IMR-90 (cell line): ENCODE data around the gene RNF166. TPM values are rescaled to one million over a fixed set of nuclear protein-coding genes. Genes with fewer than 3 reads are reported as not detected.

Source experiments
- ATAC-seq: fragments of 200-7000 bp; cut with Tn5 transposase; 2 replicates; pipeline ENCODE4 v1.9.1; 2020; ENCODE audit warnings: low read depth, mild to moderate bottlenecking, moderate library complexity
- BruUV-seq: library from RNA; stranded (reverse); fragments of 400-500 nt; replicated peaks from 2 replicates; lab custom pipeline; 2021; lab: Mats Ljungman, UMichigan
- CTCF ChIA-PET: fragments of 300-600 bp; formaldehyde crosslinking; extraction: SDS; loops from one replicate; lab custom pipeline; 2021; ENCODE audit warnings: antibody characterized with exemption; lab: Yijun Ruan, JAX
- POLR2A ChIA-PET: fragments of 300-600 bp; sonication (Branson Sonifier 250); formaldehyde crosslinking; loops from one replicate; lab custom pipeline; 2022; ENCODE audit warnings: antibody characterized with exemption; ENCODE audit not compliant: unreplicated experiment; lab: Charles Lee
- DNase-seq: peaks from one replicate; pipeline ENCODE4 v3.0.0; 2013
- H2AFZ ChIP-seq: replicated peaks from 2 replicates; pipeline ENCODE3; 2013; ENCODE audit warnings: low read length, mild to moderate bottlenecking; ENCODE audit not compliant: poor library complexity
- H2AK5ac ChIP-seq: 2 replicates; pipeline ENCODE4 v1.6.1; 2013; ENCODE audit warnings: low read depth, low read length, inconsistent platforms
- H2AK9ac ChIP-seq: replicated peaks from 2 replicates; pipeline ENCODE3; 2013; ENCODE audit warnings: mild to moderate bottlenecking, low read depth, low read length, moderate library complexity; ENCODE audit not compliant: poor library complexity
- H2BK120ac ChIP-seq: 2 replicates; pipeline ENCODE4 v1.6.1; 2013; ENCODE audit warnings: low read depth, low read length, inconsistent platforms
- H2BK15ac ChIP-seq: 3 replicates; pipeline ENCODE4 v1.6.1; 2013; ENCODE audit warnings: low read depth, low read length, inconsistent platforms
- H2BK20ac ChIP-seq: 2 replicates; pipeline ENCODE4 v1.6.1; 2013; ENCODE audit warnings: low read depth, mild to moderate bottlenecking, inconsistent platforms, low read length, moderate library complexity
- H2BK5ac ChIP-seq: 2 replicates; pipeline ENCODE4 v1.6.1; 2013; ENCODE audit warnings: mild to moderate bottlenecking, low read depth, low read length, inconsistent platforms; ENCODE audit not compliant: poor library complexity, severe bottlenecking
- H3K14ac ChIP-seq: replicated peaks from 2 replicates; pipeline ENCODE4 v1.6.1; 2013; ENCODE audit warnings: low read depth, low read length, inconsistent platforms
- H3K18ac ChIP-seq: 2 replicates; pipeline ENCODE4 v1.6.1; 2013; ENCODE audit warnings: low read depth, low read length, control low read depth
- H3K23ac ChIP-seq: 2 replicates; pipeline ENCODE4 v1.6.1; 2013; ENCODE audit warnings: low read depth, low read length, inconsistent platforms
- H3K27ac ChIP-seq: 2 replicates; pipeline ENCODE4 v1.5.1; 2013; ENCODE audit warnings: mild to moderate bottlenecking, control low read depth, low read length; ENCODE audit not compliant: insufficient read depth
- H3K27me3 ChIP-seq: 2 replicates; pipeline ENCODE4 v1.6.1; 2013; ENCODE audit warnings: low read length; ENCODE audit not compliant: control insufficient read depth, insufficient read depth
- H3K36me3 ChIP-seq: 2 replicates; pipeline ENCODE4 v1.6.1; 2013; ENCODE audit warnings: low read length, mixed read lengths; ENCODE audit not compliant: control insufficient read depth, insufficient read depth
- H3K4ac ChIP-seq: 2 replicates; pipeline ENCODE4 v1.6.1; 2013; ENCODE audit warnings: low read depth, low read length, inconsistent platforms
- H3K4me1 ChIP-seq: 2 replicates; pipeline ENCODE4 v1.6.1; 2013; ENCODE audit warnings: low read length, mixed read lengths; ENCODE audit not compliant: control insufficient read depth, insufficient read depth
- H3K4me2 ChIP-seq: 2 replicates; pipeline ENCODE4 v1.6.1; 2013; ENCODE audit warnings: low read depth, mild to moderate bottlenecking, control low read depth, low read length, moderate library complexity
- H3K4me3 ChIP-seq: 2 replicates; pipeline ENCODE4 v1.5.1; 2013; ENCODE audit warnings: low read depth, mild to moderate bottlenecking, control low read depth, low read length, moderate library complexity; ENCODE audit not compliant: insufficient read depth
- H3K56ac ChIP-seq: 2 replicates; pipeline ENCODE4 v1.6.1; 2013; ENCODE audit warnings: low read length, inconsistent platforms; ENCODE audit not compliant: insufficient read depth; ENCODE audit errors: extremely low read depth
- H3K79me1 ChIP-seq, 2 experiments: 2 replicates each; pipeline ENCODE4 v1.6.1; 2013; ENCODE audit warnings: low read length in 2 of 2, inconsistent platforms in 1 of 2, low read depth in 1 of 2
- H3K9ac ChIP-seq: 2 replicates; pipeline ENCODE4 v1.6.1; 2013; ENCODE audit warnings: low read depth, low read length, control low read depth
- H3K9me1 ChIP-seq: 2 replicates; pipeline ENCODE4 v1.6.1; 2013; ENCODE audit warnings: low read length, inconsistent platforms; ENCODE audit not compliant: insufficient read depth
- H3K9me3 ChIP-seq: 2 replicates; pipeline ENCODE4 v1.6.1; 2013; ENCODE audit warnings: low read length; ENCODE audit not compliant: control insufficient read depth, insufficient read depth
- H4K20me1 ChIP-seq: 2 replicates; pipeline ENCODE4 v1.6.1; 2013; ENCODE audit warnings: low read length, inconsistent platforms; ENCODE audit not compliant: insufficient read depth
- H4K5ac ChIP-seq: 2 replicates; pipeline ENCODE4 v1.6.1; 2013; ENCODE audit warnings: mild to moderate bottlenecking, low read depth, low read length, control low read depth
- H4K8ac ChIP-seq, 2 experiments: 2 replicates each; pipeline ENCODE4 v1.6.1; 2013; ENCODE audit warnings: low read depth in 2 of 2, low read length in 2 of 2, control low read depth in 1 of 2, inconsistent platforms in 1 of 2
- H4K91ac ChIP-seq: 2 replicates; pipeline ENCODE4 v1.6.1; 2013; ENCODE audit warnings: low read depth, low read length, inconsistent platforms; ENCODE audit not compliant: insufficient read depth
- BHLHE40 ChIP-seq: fragments of 150-350 bp; IDR thresholded peaks from 2 replicates; pipeline ENCODE4 v1.6.1; 2016; ENCODE audit warnings: mild to moderate bottlenecking, low read depth, low read length
- CEBPB ChIP-seq: IDR thresholded peaks from 2 replicates; pipeline ENCODE4 v1.6.1; 2012; ENCODE audit warnings: low read depth, low read length, improper control_type of control experiment
- CHD1 ChIP-seq: IDR thresholded peaks from 2 replicates; pipeline ENCODE4 v1.6.1; 2012; ENCODE audit warnings: low read depth, low read length, improper control_type of control experiment
- CTCF ChIP-seq: conservative IDR thresholded peaks from 2 replicates; pipeline ENCODE4 v1.5.1; 2012; ENCODE audit warnings: mild to moderate bottlenecking, low read depth, low read length, improper control_type of control experiment
- FOS ChIP-seq: fragments of 150-350 bp; IDR thresholded peaks from 2 replicates; pipeline ENCODE4 v1.6.1; 2016; ENCODE audit warnings: low read depth, low read length
- MAFK ChIP-seq: IDR thresholded peaks from 2 replicates; pipeline ENCODE4 v1.6.1; 2012; ENCODE audit warnings: low read depth, low read length, improper control_type of control experiment
- MAZ ChIP-seq: IDR thresholded peaks from 2 replicates; pipeline ENCODE4 v1.6.1; 2012; ENCODE audit warnings: low read depth, mild to moderate bottlenecking, low read length, improper control_type of control experiment, moderate library complexity, borderline replicate concordance
- MXI1 ChIP-seq: IDR thresholded peaks from 2 replicates; pipeline ENCODE4 v1.6.1; 2012; ENCODE audit warnings: low read depth, mild to moderate bottlenecking, low read length, moderate library complexity, borderline replicate concordance
- POLR2A ChIP-seq: IDR thresholded peaks from 2 replicates; pipeline ENCODE4 v1.6.1; 2012; ENCODE audit warnings: mild to moderate bottlenecking, low read depth, low read length
- RAD21 ChIP-seq: IDR thresholded peaks from 2 replicates; pipeline ENCODE4 v1.6.1; 2012; ENCODE audit warnings: low read length, improper control_type of control experiment
- RFX5 ChIP-seq: IDR thresholded peaks from 2 replicates; pipeline ENCODE4 v1.8.0; 2012; ENCODE audit warnings: low read depth, mild to moderate bottlenecking, low read length, moderate library complexity
- USF2 ChIP-seq: fragments of 150-350 bp; IDR thresholded peaks from 2 replicates; pipeline ENCODE4 v1.6.1; 2017; ENCODE audit warnings: mild to moderate bottlenecking, antibody characterized with exemption, low read length, low read depth
- WGBS, 2 experiments: methylation state at CpG; one replicate each; pipeline versions ENCODE4 v1.1.5 to v1.1.7; 2013; ENCODE audit warnings: missing lambda C conversion rate in 2 of 2; ENCODE audit not compliant: insufficient read length in 1 of 2; ENCODE audit errors: extremely low coverage in 2 of 2; 5-methylcytosine and 5-hydroxymethylcytosine counted together
- dilution Hi-C: fragments of 300-500 bp; cut with HindIII; formaldehyde crosslinking; loops from one replicate; pipeline ENCODE4 v1.14.3; 2018; ENCODE audit warnings: low sequenced_read_pairs; ENCODE audit not compliant: unreplicated experiment
- in situ Hi-C: fragments of 300-500 bp; cut with MboI; formaldehyde crosslinking; loops from 3 replicates; pipeline ENCODE4 v1.14.3; 2019; ENCODE audit warnings: low sequenced_read_pairs, inconsistent platforms, mixed read lengths
- intact Hi-C: fragments of 100-400 bp; cut with micrococcal nuclease; formaldehyde crosslinking; loops from 2 replicates; pipeline ENCODE4 v1.10.0; 2022
- polyA plus RNA-seq, 3 experiments: library from polyadenylated mRNA; depleted of rRNA; stranded (reverse); fragments of >200 nt; gene quantifications; 2 replicates each; pipeline ENCODE4 v1.2.3, GENCODE V29; 2012; ENCODE audit warnings: low replicate concordance in 1 of 3
- total RNA-seq: library from RNA; depleted of rRNA; stranded (reverse); fragments of >200 nt; gene quantifications from 2 replicates; pipeline ENCODE4 v1.2.3, GENCODE V29; 2012

RNF166 gene
- total and polyA plus RNA-seq, 2 of the 4 experiments (the other 2 are of a cell fraction), result 8.1 to 17.4 TPM

GRCh38 chr16:88691924-88692560 lies 14.2 kb downstream of the RNF166 start:
- no peaks in the 10 kb centered on the region for H3K9me1 ChIP-seq
- H2AK9ac ChIP-seq, result no peak overlapping the region
- intact Hi-C loops, result no loop called here
- dilution Hi-C loops, result no loop called here
- no peak overlapping the region for H3K18ac ChIP-seq
- no peak overlapping the region for H2BK15ac ChIP-seq
- H2BK5ac ChIP-seq, result no peak overlapping the region
- H2BK20ac ChIP-seq, result no peak overlapping the region
- 83% methylated on average over 5 of the region's 26 CpGs; no CpG with 5 or more reads in 1 of the 2 experiments for WGBS, 2 experiments
- no peak overlapping the region for H3K9ac ChIP-seq
- H2BK120ac ChIP-seq, result no peak overlapping the region
- no peak overlapping the region for H3K4me2 ChIP-seq
- no peak overlapping the region for H4K91ac ChIP-seq
- in situ Hi-C loops, result no loop called here
- H3K36me3 ChIP-seq, result peaks cover 5% of the 10 kb centered on the region; the same call in 1 of the 2 replicates
- no peak overlapping the region for H3K4me3 ChIP-seq
- H3K14ac ChIP-seq, result no peak overlapping the region
- no peaks in the 10 kb centered on the region for H3K79me1 ChIP-seq
- no peak overlapping the region for H2AFZ ChIP-seq
- no peaks in the 10 kb centered on the region for H3K9me3 ChIP-seq
- POLR2A ChIA-PET, result no interaction called here
- H3K23ac ChIP-seq, result no peak overlapping the region
- H4K5ac ChIP-seq, result no peak overlapping the region
- H3K4me1 ChIP-seq, result no peaks in the 10 kb centered on the region
- ATAC-seq (no peak), DNase-seq (no peak)
- H3K56ac ChIP-seq, result no peak overlapping the region
- H3K27me3 ChIP-seq, result peaks cover 31% of the 10 kb centered on the region
- no peak overlapping the region for H4K8ac ChIP-seq
- TF ChIP-seq FOS, result no peak
- TF ChIP-seq CHD1, result no peak
- no peak for TF ChIP-seq CEBPB
- no peak for TF ChIP-seq RFX5
- no peak for TF ChIP-seq MAFK
- no peak for TF ChIP-seq BHLHE40
- no peak for TF ChIP-seq USF2
- TF ChIP-seq RAD21, result no peak
- TF ChIP-seq CTCF, result no peak
- no peak for TF ChIP-seq POLR2A
- TF ChIP-seq MAZ, result no peak
- no peak for TF ChIP-seq MXI1
- H4K20me1 ChIP-seq, result peaks cover under 1% of the 10 kb centered on the region; the same call in 1 of the 2 replicates
- no peak overlapping the region for H3K27ac ChIP-seq
- CTCF ChIA-PET, result no interaction called here
- BruUV-seq, result no TSS peak
- no peak overlapping the region for H2AK5ac ChIP-seq
- no peak overlapping the region for H3K4ac ChIP-seq
